Measurements from ENCODE around the gene ASPSCR1.
"Not testable (repeated sequence)": the region's sequence is repeated elsewhere in the genome, so short reads cannot be mapped to it uniquely, and the experiment has no call there.

ASPSCR1 gene

DNA sequence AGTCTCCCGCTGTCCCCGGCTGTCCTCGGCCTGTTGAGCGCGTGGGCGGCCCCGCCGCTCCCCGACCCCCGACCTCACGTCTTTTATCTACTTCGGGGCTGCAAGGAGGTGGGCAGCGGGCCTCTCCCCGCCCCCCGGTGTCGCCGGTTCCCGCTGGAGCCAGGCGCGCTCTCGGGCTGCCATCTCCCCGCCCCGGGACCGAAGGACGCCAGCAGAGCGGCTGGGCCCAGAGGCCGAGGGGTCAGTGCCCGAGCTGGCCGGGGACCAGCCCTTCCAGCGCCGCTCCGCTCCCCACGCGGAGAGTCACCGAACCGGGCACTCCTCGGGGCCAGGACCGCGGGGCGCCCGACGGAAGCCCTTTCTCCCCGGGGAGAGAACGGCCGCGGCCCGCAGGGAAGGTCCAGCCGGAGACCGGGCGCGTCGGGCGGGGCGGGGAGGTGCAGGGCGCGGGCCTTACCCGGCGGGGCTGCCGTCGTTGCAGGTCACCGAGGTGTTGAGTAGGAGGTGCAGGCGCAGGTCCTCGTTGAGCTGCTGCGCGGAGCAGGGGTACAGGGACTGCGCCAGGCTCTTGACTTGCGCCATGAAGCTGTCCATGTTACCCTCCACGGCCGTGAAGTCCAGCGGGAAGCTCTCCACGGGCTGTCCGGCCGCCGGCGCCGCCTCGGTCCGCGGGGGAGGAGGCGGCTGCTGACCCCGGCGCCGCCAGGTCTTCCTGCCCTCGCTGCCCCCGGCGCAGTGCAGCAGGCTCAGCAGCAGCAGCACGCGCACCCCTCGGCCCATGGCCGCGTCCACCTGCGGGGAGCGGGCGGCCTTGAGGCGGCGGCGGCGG, 17.1 kb upstream of the ASPSCR1 start:
- no peak for DNase-seq

GRCh38 chr17:81961087-81961511, 16.3 kb upstream of the ASPSCR1 start, which contains the start of gene NOTUM:
Gene NOTUM (minus strand): TSS chr17:81961187. CDS start chr17:81960909, 278 bp downstream.
- DNase-seq: no peak

- no peak for DNase-seq
These were observed 15.6 kb upstream of the ASPSCR1 start for GRCh38 chr17:81961521-81962498.

DNA sequence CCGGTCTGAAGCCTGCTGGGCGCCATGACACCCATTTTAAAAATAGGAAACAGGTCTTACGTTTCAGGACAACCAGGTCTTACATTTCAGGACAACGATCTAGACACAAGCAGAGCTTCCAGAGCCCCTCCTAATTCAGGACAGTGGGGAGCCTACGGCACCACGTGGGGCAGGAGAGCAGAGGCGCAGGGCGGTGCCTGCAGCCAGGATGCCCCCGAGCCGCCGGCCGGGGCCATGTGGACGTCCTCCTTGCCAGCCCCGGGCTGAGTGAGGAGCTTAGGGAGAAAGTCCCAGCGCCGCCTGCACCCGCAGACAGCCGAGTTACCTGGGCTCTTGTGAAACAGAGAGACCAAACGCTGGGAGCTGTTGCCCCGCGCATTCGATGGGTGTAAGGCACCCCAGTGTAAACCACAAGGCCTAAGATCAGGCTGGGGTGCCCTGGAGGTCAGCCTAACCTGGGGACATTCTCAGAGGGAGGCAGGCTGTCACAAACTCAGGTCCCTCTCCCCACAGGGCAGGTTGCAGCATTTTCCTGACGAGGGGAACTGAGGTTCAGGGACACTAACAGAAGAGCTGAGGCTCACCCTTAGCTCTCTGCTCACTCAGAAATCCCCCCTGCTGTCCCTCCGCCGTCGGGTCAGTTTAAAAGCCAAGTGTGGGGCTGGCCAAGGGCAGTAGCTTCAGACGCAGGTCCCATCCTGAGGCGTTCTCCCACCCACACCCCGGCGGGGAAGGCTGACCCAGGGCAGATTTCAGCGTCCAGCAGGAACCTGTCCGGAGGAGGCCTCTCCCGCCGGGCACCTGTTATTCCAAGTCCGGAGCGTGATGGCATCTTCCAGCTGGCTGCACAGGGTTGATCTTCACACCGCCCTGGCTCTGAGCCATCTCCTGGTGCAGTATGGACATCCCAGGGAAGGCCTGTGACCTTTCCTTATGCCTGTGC, 14.7 kb upstream of the ASPSCR1 start:
- no peak for DNase-seq

DNA sequence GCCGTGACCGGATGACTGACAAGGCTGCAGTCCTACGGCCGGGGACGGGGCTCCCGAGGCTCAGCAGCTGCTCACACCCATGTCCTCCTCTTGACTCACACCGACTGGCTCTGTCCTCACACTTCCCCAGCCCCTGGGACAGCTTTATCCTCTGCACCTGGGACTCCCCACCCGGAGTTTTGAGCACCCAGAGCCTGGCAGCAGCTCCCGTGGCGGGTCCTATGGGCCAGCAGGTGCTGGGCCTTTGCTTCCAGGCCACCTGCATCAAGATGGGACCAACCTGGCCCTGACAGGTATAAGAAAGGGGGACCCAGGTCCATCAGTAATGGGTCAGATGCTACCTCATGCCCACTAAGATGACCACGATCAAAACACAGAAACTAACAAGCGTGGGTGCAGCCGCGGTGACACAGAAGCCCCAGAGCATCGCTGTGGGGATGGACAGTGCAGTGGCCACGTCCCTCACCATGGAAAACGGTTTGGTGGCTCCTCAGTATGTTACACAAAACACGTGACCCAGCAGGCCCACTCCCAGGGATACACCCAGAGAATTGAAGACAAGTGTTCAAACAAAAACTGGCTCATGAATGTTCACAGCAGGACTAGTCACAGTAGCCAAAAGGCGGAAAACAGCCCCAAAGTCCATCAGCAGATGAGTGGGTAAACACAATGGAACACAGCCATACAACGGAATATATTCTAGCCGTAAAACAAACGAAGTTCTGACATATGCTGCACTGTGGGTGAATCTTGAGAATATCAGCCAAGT, 13.2 kb upstream of the ASPSCR1 start:
- no peak for DNase-seq

DNA sequence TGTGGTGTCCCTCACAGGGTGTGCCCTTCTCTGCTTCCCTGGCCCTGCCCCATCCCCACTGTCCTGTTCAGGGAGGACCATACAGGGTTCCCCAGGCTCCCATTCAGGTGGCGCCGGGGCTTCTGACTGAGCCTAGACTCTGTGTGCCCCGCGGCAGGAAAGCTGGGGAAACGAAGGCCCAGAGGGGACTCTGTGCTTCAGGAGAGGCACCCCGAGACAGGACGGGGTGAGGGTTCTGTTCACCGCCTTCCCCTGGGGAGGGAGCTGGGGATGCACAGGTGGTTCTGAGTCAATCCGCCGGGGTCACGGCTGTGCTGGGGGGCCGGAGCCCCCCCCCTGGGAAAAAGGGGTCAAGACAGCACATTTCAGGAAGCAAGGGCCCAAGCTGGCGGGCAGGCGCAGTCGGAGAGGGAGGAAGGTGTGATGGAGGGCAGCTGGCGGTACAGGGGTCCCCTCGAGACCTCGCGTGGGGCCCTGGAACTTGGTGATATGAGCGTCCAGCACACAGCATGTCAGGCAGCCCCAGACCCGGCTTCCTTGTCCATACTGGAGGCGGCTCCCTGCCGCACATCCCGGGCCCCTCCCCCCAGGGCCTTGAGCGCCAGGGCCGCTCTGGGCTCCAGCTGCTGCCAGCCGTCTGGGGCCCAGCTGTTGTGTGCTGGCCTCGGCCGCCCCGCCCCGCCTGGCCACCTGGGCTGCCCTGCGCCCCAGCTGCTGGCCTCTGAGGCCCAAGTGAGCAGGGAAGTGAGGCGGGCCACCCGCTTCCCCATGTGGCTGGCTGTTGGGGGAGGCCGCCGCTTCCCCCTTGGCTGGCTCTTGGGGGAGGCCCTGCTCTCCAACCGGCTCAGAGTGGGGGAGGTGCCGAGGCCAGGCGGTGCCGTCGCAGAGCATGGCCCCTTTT, 10.8 kb upstream of the ASPSCR1 start:
- no peak for DNase-seq

DNA sequence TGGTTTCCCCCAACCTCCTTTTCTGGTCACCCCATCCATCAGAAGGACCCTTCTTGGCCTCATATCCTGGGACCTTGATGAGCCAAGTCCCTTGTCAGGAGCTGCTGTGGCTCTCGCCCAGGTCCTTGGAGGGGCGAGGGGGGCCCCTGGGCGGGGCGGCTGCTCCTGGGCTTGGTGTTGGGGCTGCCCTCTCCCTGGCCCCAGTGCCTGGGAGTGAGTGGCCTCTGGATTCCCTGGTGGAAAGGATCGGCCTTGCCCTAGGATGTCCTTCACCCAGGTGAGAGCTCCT, 10.2 kb upstream of the ASPSCR1 start:
- no peak for DNase-seq

GRCh38 chr17:81967533-81968395, 9.7 kb upstream of the ASPSCR1 start:
- no peak for DNase-seq

DNA sequence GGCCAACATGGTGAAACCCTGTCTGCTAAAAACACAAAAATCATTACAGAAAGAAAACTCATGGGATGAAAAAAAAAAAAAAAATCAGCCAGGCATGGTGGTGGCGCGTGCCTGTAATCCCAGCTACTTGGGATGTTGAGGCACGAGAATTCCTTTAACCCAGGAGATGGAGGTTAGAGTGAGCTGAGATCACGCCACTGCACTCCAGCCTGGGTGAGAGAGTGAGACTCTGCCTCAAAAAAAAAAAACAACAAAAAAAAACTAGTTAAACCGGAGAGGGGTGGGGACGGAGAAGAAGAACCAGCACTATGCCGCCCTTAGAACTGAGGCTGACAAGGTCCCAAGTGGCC, 9.1 kb upstream of the ASPSCR1 start:
- no peak for DNase-seq

- no peak for DNase-seq
These were observed 8.3 kb upstream of the ASPSCR1 start for GRCh38 chr17:81968850-81969812.

GRCh38 chr17:81973432-81973831, 4.0 kb upstream of the ASPSCR1 start:
- DNase-seq: no peak

- peak; percentile 31 for DNase-seq
These were observed 858 bp upstream of the ASPSCR1 start for GRCh38 chr17:81976332-81977210.

DNA sequence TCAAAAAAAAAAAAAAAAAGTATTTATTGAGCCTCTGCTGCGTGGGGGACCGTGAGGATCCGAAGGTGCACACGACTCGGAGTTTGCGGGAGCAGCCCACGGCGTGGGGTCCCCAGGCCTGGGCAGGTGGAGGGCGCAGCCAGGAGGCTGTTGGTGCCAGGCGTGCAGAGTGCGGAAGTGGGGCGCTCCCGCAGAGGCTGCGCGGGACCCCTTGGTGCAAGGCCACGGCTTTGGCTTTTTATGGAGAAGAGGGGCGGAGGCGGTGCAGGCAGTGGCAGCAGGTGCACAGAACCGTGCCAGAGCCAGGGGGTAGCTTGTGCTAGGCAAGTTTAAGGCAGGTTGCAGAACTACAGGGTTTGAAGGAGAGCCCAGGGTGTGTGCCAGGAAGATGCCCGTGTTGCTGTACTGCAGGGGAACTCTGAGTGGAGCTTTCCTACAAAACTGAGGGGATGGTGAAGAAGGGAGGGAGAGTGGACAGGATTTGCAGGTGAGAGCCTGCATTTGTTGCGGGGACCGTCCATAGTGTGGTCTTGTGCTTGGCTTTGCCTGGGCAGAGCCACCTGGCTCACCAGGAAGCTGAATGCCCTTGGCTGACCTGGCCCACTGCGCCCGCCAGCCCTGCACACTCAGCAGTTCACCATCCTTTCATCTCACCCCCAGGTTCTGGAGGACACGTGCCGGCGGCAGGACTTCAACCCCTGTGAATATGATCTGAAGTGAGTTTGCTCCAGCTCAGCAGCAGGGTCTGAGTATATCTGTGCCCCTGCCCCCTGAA, 1.3 kb downstream of the ASPSCR1 start:
- no peak for DNase-seq

DNA sequence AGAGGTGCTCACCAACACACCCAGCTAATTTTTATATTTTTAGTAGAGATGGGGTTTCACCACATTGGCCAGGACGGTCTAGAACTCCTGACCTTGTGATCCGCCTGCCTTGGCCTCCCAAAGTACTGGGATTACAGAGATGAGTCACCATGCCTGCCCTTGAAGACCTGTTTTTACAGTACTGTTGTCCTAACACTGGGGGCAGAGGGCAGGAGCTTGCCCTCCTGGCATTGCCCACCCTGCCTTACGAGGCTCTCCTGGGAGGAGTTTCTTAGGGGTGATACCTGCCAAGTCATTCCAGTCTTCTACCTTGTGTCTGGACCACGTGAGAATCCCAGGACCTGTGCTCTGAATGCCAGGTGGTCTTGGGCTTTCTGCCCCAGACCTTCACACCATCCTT, 2.7 kb downstream of the ASPSCR1 start:
- no peak for DNase-seq

DNA sequence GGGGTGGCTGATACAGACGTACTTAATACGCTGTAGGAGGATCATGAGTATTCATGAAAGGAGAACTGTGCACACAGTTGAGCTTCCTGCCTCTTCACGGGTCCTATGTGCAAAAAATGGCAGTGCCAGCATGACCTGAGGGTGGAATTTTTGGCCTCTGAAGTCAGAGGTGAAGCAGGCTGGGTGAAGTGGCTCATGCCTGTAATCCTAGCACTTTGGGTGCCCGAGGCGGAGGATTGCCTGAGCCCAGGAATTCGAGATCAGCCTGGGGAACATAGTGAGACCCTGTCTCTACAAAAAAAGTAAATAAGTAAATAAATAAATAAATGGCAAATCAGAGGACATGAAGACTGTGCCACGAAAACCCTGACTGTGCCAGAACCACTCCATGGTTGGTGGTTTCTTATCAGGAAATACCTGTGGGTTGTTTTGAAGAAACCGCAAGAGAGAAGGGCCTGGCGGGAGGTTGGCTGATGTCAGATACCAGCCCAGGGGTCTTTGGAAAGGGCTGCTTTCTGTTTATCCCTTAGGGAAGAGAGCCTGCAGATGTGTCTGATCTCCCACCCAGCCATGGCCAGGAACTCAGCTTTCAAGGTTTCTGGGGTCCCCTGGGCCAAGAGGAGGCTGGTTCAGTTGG, 3.4 kb downstream of the ASPSCR1 start:
- DNase-seq: no peak

DNA sequence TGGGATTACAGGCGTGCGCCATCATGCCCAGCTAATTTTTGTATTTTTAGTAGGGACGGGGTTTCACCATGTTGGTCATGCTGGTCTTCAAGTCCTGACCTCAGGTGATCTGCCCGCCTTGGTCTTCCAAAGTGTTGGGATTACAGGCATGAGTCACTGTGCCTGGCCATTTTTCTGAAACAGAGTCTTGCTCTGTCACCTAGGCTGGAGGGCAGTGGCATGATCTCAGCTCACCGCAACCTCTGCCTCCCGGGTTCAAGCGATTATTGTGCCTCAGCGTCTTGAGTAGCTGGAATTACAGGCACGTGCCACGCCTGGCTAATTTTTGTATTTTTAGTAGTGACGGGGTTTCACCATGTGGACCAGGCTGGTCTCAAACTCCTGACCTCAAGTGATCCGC, 4.1 kb downstream of the ASPSCR1 start:
- not testable (repeated sequence) for DNase-seq
